Hepatocyte (in vitro differentiated cells): ENCODE measurements around the gene GPR15.

Source experiments
- CTCF ChIP-seq: fragments of 200-600 bp; sonication (generic); IDR thresholded peaks from 2 replicates; pipeline ENCODE4 v1.5.1; 2016; ENCODE audit warnings: antibody characterized with exemption, mild to moderate bottlenecking; ENCODE audit not compliant: poor library complexity
- EZH2 ChIP-seq: fragments of 200-600 bp; sonication (generic); IDR thresholded peaks from 2 replicates; pipeline ENCODE4 v1.6.1; 2016; ENCODE audit warnings: antibody characterized with exemption, mild to moderate bottlenecking, borderline replicate concordance

DNA sequence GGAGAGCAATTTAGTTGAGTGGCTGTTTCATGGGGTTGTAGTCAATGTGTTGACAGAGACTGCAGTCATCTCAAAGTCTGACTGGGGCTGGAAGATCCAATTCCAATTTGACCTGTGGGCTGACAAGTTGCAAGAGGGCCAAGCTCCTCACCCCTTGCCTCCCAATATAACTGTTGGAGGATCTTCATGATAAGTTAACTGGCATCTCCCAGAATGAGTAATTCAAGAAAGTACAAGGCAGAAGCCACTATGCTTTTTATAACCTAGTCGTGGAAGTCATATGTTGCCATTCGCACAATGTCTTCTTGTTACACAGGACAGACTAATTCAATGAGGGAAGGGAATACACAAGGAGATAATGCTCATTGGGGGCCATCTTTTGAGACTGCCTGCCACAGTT, 29.1 kb downstream of the GPR15 start:
- no peak for TF ChIP-seq CTCF
- no peak for TF ChIP-seq EZH2
